MCF 10A (cell line): ENCODE measurements around the gene PPP3CA. TPM values are rescaled to one million over a fixed set of nuclear protein-coding genes. Genes with fewer than 3 reads are reported as not detected.
A peak's percentile ranks its signal among the peaks of the same experiment; 100 is the strongest.

Experiments
- BruUV-seq: library from RNA; stranded (reverse); fragments of 400-500 nt; replicated peaks from 2 replicates; lab custom pipeline; 2021; lab: Mats Ljungman, UMichigan
- CTCF ChIA-PET: fragments of 300-600 bp; sonication (Branson Sonifier 250); formaldehyde crosslinking; extraction: SDS; loops from one replicate; lab custom pipeline; 2021; ENCODE audit warnings: antibody characterized with exemption, inconsistent platforms; lab: Yijun Ruan, JAX
- POLR2A ChIA-PET: fragments of 300-600, 350-650 bp; sonication (Branson Sonifier 250); formaldehyde crosslinking; extraction: SDS; loops from one replicate; lab custom pipeline; 2020; ENCODE audit warnings: antibody characterized with exemption, inconsistent platforms; lab: Yijun Ruan, JAX
- DNase-seq: peaks from one replicate; pipeline ENCODE4 v3.0.0-alpha.2; 2018; ENCODE audit not compliant: unreplicated experiment
- H3K27ac Mint-ChIP-seq: one replicate; pipeline ENCODE4 v1.8.0; 2022; ENCODE audit warnings: mild to moderate bottlenecking, low read depth, mixed read lengths; ENCODE audit not compliant: unreplicated experiment
- H3K27me3 Mint-ChIP-seq: one replicate; pipeline ENCODE4 v1.8.0; 2022; ENCODE audit warnings: mixed read lengths; ENCODE audit not compliant: insufficient read depth, unreplicated experiment
- H3K36me3 Mint-ChIP-seq: one replicate; pipeline ENCODE4 v1.8.0; 2022; ENCODE audit warnings: mild to moderate bottlenecking, moderate library complexity, mixed read lengths; ENCODE audit not compliant: insufficient read depth, unreplicated experiment
- H3K4me1 Mint-ChIP-seq: one replicate; pipeline ENCODE4 v1.8.0; 2022; ENCODE audit warnings: mixed read lengths; ENCODE audit not compliant: insufficient read depth, unreplicated experiment
- H3K4me3 Mint-ChIP-seq: one replicate; pipeline ENCODE4 v1.8.0; 2022; ENCODE audit warnings: mild to moderate bottlenecking, moderate library complexity, mixed read lengths; ENCODE audit not compliant: unreplicated experiment
- H3K9me3 Mint-ChIP-seq: one replicate; pipeline ENCODE4 v1.8.0; 2022; ENCODE audit warnings: mixed read lengths; ENCODE audit not compliant: unreplicated experiment
- intact Hi-C: fragments of 100-400 bp; cut with micrococcal nuclease; formaldehyde crosslinking; loops from 2 replicates; pipeline ENCODE4 v1.14.1; 2022
- total RNA-seq: library from RNA; stranded (reverse); gene quantifications from 2 replicates; pipeline ENCODE4 v1.2.3, GENCODE V29; 2022
- TF ChIP-seq, protein P1 (sequence below): fragments of 200-600 bp; IDR thresholded peaks from one replicate; pipeline ENCODE4 v1.8.0; 2022; ENCODE audit warnings: antibody characterized with exemption, mild to moderate bottlenecking; ENCODE audit not compliant: unreplicated experiment

Gene PPP3CA
- total RNA-seq, 1 experiment from 2014 or later: 73.0 TPM

DNA sequence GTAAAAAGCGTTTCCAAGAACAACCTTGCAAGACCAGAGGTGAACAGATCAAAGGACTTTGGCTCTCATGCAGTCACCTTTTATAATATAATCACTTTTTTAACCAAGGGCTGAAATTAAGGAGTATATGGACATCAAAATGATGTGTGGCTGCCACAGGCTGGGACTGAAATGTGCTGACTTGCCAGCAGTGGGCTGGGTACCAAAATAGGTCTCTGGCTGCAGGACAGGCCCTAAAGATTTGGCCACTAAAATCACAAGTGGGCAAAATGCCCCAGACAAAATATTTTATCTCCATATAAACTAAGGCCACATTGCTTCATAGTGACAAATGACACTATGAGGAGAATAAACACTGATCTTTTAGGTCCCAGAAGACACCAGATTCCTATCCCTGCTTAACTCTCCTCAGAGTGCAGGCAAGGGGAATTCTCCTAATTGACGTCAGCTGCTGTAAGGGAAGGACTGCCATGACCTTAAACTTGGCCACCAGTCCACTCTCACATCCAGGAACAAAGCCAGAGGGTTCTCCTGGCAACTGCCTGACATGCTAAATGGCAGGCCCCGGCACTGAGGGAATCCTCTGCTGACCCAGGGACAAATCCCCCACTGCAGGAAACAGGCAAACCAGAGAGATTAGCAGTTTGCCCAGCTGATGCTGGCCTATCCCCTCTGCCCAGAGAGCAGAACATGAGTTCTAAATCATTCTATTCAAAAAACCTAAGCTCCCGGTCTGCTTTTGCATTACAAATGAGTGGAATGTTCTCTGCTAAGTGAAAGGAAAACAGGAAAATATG, 155.8 kb downstream of the PPP3CA start:
- no peaks in the 10 kb centered on the region for H3K36me3 Mint-ChIP-seq
- no peaks in the 10 kb centered on the region for H3K9me3 Mint-ChIP-seq
- ChIA-PET POLR2A (interaction anchor here (0.6 to 0.9 kb wide), 2 partner anchors 49 to 156 kb away, joined by 3 to 4 read pairs; partner anchors contain the start of gene PPP3CA), CTCF (interaction anchor here (1.0 kb wide), 1 partner anchor 9 kb away, joined by 3 read pairs; no protein-coding TSS in a partner anchor)
- peaks cover 19% of the 10 kb centered on the region for H3K4me1 Mint-ChIP-seq
- H3K27ac Mint-ChIP-seq: no peak overlapping the region
- no peaks in the 10 kb centered on the region for H3K27me3 Mint-ChIP-seq
- H3K4me3 Mint-ChIP-seq: no peak overlapping the region
- no TSS peak for BruUV-seq
- intact Hi-C loops: no loop called here
- no peak for DNase-seq
- TF ChIP-seq, protein P1, sequence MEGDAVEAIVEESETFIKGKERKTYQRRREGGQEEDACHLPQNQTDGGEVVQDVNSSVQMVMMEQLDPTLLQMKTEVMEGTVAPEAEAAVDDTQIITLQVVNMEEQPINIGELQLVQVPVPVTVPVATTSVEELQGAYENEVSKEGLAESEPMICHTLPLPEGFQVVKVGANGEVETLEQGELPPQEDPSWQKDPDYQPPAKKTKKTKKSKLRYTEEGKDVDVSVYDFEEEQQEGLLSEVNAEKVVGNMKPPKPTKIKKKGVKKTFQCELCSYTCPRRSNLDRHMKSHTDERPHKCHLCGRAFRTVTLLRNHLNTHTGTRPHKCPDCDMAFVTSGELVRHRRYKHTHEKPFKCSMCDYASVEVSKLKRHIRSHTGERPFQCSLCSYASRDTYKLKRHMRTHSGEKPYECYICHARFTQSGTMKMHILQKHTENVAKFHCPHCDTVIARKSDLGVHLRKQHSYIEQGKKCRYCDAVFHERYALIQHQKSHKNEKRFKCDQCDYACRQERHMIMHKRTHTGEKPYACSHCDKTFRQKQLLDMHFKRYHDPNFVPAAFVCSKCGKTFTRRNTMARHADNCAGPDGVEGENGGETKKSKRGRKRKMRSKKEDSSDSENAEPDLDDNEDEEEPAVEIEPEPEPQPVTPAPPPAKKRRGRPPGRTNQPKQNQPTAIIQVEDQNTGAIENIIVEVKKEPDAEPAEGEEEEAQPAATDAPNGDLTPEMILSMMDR: no peak

GRCh38 chr4:101190751-101191150, 156.6 kb downstream of the PPP3CA start:
- H3K9me3 Mint-ChIP-seq: no peaks in the 10 kb centered on the region
- H3K27ac Mint-ChIP-seq: no peak overlapping the region
- H3K4me3 Mint-ChIP-seq: no peak overlapping the region
- CTCF ChIA-PET: interaction anchor here (0.9 kb wide), 1 partner anchor 10 kb away, joined by 5 read pairs; no protein-coding TSS in a partner anchor
- no peak for DNase-seq
- no peaks in the 10 kb centered on the region for H3K36me3 Mint-ChIP-seq
- TF ChIP-seq, protein P1: no peak
- BruUV-seq: no TSS peak
- intact Hi-C loops: no loop called here
- no peaks in the 10 kb centered on the region for H3K27me3 Mint-ChIP-seq
- H3K4me1 Mint-ChIP-seq: peaks cover 19% of the 10 kb centered on the region
- POLR2A ChIA-PET: interaction anchor here (0.8 kb wide), 1 partner anchor 157 kb away, joined by 3 read pairs; no protein-coding TSS in a partner anchor

DNA sequence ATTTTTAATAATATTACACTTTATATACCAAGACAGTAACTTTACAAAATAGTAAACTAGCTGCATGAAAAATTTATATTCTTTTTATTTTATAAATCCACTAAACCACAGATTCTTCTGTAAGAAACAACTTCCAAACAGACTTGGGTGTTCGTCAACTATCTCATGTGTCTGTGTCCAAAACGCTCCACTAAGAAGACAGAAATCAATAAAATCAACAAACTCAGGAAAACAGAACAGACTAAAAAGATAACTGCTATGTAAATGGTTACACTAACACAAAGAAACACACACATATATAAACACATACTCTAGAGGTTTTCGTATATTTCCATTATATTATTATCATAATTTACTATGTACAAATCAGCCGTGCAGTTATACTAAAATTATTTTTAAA, 158.4 kb downstream of the PPP3CA start:
- Mint-ChIP-seq H3K27ac (peak overlapping the region; percentile 40), H3K4me3 (no peak overlapping the region), H3K9me3 (no peaks in the 10 kb centered on the region), H3K36me3 (no peaks in the 10 kb centered on the region), H3K4me1 (peaks cover 22% of the 10 kb centered on the region), H3K27me3 (no peaks in the 10 kb centered on the region)
- CTCF ChIA-PET: interaction anchor here (0.6 to 0.8 kb wide), 4 partner anchors 8 to 542 kb away, joined by 3 read pairs; no protein-coding TSS in a partner anchor
- no TSS peak for BruUV-seq
- POLR2A ChIA-PET: interaction anchor here (1.3 to 1.8 kb wide), 2 partner anchors 12 to 159 kb away, joined by 4 to 10 read pairs; partner anchors contain the start of gene PPP3CA
- intact Hi-C loops: loop anchor here (1.0 to 10.0 kb wide), 4 partner anchors 156 to 1094 kb away; no protein-coding TSS in a partner anchor
- no peak for DNase-seq
- TF ChIP-seq, protein P1: no peak

GRCh38 chr4:101187841-101188240, 159.5 kb downstream of the PPP3CA start:
- BruUV-seq: no TSS peak
- intact Hi-C loops: loop anchor here (1.0 to 10.0 kb wide), 4 partner anchors 157 to 1093 kb away; no protein-coding TSS in a partner anchor
- H3K36me3 Mint-ChIP-seq: peaks cover 3% of the 10 kb centered on the region
- H3K4me3 Mint-ChIP-seq: no peak overlapping the region
- POLR2A ChIA-PET: interaction anchor here (0.6 to 2.0 kb wide), 2 partner anchors 160 to 543 kb away, joined by 4 to 8 read pairs; partner anchors contain the start of gene PPP3CA
- no peak overlapping the region for H3K27ac Mint-ChIP-seq
- no peaks in the 10 kb centered on the region for H3K9me3 Mint-ChIP-seq
- CTCF ChIA-PET: interaction anchor here (0.9 to 2.3 kb wide), 5 partner anchors 15 to 161 kb away, joined by 3 to 18 read pairs (median 4); no protein-coding TSS in a partner anchor
- DNase-seq: peak; percentile 43
- TF ChIP-seq, protein P1: peak; percentile 30
- H3K27me3 Mint-ChIP-seq: no peaks in the 10 kb centered on the region
- peaks cover 26% of the 10 kb centered on the region for H3K4me1 Mint-ChIP-seq
